DOHH2 (cell line): ENCODE measurements around the gene RAB29.

Experiments
- H3F3A ChIP-seq: fragments of 200-600 bp; sonication (generic), shearing (Covaris generic); 2 replicates; pipeline ENCODE4 v1.6.0; 2016; ENCODE audit warnings: antibody characterized with exemption, mild to moderate bottlenecking; ENCODE audit not compliant: control insufficient read depth, insufficient read depth
- H3K27ac ChIP-seq: fragments of 200-600 bp; sonication (generic); 2 replicates; pipeline ENCODE4 v1.5.1; 2014; ENCODE audit warnings: low read depth, mild to moderate bottlenecking, low read length, moderate library complexity
- H3K27me3 ChIP-seq: fragments of 200-600 bp; sonication (generic); 2 replicates; pipeline ENCODE4 v1.6.1; 2014; ENCODE audit warnings: mild to moderate bottlenecking, low read length, mixed read lengths; ENCODE audit not compliant: control insufficient read depth
- H3K36me3 ChIP-seq: fragments of 200-600 bp; sonication (generic); 2 replicates; pipeline ENCODE4 v1.6.1; 2014; ENCODE audit warnings: mild to moderate bottlenecking, low read length, moderate library complexity, mixed read lengths; ENCODE audit not compliant: control insufficient read depth
- H3K4me1 ChIP-seq: fragments of 200-600 bp; sonication (generic); 2 replicates; pipeline ENCODE4 v1.6.1; 2014; ENCODE audit warnings: mild to moderate bottlenecking, low read length, mixed read lengths; ENCODE audit not compliant: control insufficient read depth
- H3K4me2 ChIP-seq: fragments of 200-600 bp; sonication (generic); 2 replicates; pipeline ENCODE4 v1.6.0; 2014; ENCODE audit warnings: mild to moderate bottlenecking, low read length, moderate library complexity
- H3K4me3 ChIP-seq: fragments of 200-600 bp; sonication (generic); 2 replicates; pipeline ENCODE4 v1.5.1; 2014; ENCODE audit warnings: mild to moderate bottlenecking, low read length, mixed read lengths
- H3K79me2 ChIP-seq: fragments of 200-600 bp; sonication (generic); 2 replicates; pipeline ENCODE4 v1.6.1; 2014; ENCODE audit warnings: mild to moderate bottlenecking, low read length, mixed read lengths; ENCODE audit not compliant: control insufficient read depth
- H3K9me2 ChIP-seq: fragments of 200-600 bp; sonication (generic); replicated peaks from 2 replicates; pipeline ENCODE4 v1.6.1; 2014; ENCODE audit warnings: mild to moderate bottlenecking, low read length, mixed read lengths; ENCODE audit not compliant: control insufficient read depth
- H3K9me3 ChIP-seq: fragments of 200-600 bp; sonication (generic); 2 replicates; pipeline ENCODE4 v1.6.1; 2014; ENCODE audit warnings: antibody characterized with exemption, low read length, mixed read lengths; ENCODE audit not compliant: control insufficient read depth, insufficient read depth
- H4K20me1 ChIP-seq: fragments of 200-600 bp; sonication (generic); 2 replicates; pipeline ENCODE4 v1.6.0; 2014; ENCODE audit warnings: low read depth, mild to moderate bottlenecking, antibody characterized with exemption, low read length, moderate library complexity; ENCODE audit not compliant: control insufficient read depth, insufficient read depth
- CTCF ChIP-seq: fragments of 200-600 bp; sonication (generic); IDR thresholded peaks from one replicate; pipeline ENCODE4 v1.5.1; 2014; ENCODE audit warnings: antibody characterized with exemption, mild to moderate bottlenecking, low read depth, low read length; ENCODE audit not compliant: poor library complexity, severe bottlenecking
- EZH2phosphoT487 ChIP-seq: fragments of 200-600 bp; sonication (generic); IDR thresholded peaks from 2 replicates; pipeline ENCODE4 v1.6.1; 2017; ENCODE audit warnings: borderline replicate concordance, mild to moderate bottlenecking, antibody characterized with exemption, low read length, moderate library complexity, mixed read lengths

RAB29 gene

GRCh38 chr1:205783904-205784303 lies 8.6 kb upstream of the RAB29 start:
- Histone ChIP-seq H3K4me2 (no peak overlapping the region), H3K4me1 (peaks cover 4% of the 10 kb centered on the region; the same call in 1 of the 2 replicates), H3K9me2 (no peaks in the 10 kb centered on the region), H3K36me3 (no peaks in the 10 kb centered on the region), H3F3A (peaks cover 2% of the 10 kb centered on the region; the same call in 1 of the 2 replicates), H3K27ac (no peak overlapping the region), H3K27me3 (no peaks in the 10 kb centered on the region; the same call in 1 of the 2 replicates), H3K79me2 (no peaks in the 10 kb centered on the region), H4K20me1 (no peaks in the 10 kb centered on the region), H3K9me3 (no peaks in the 10 kb centered on the region), H3K4me3 (no peak overlapping the region)
- TF ChIP-seq EZH2phosphoT487, result no peak

GRCh38 chr1:205783433-205783795 lies 8.1 kb upstream of the RAB29 start:
- H3K36me3 ChIP-seq, result no peaks in the 10 kb centered on the region
- H3K9me3 ChIP-seq, result no peaks in the 10 kb centered on the region
- peaks cover 3% of the 10 kb centered on the region; the same call in 1 of the 2 replicates for H3F3A ChIP-seq
- no peaks in the 10 kb centered on the region; the same call in 1 of the 2 replicates for H3K27me3 ChIP-seq
- H3K79me2 ChIP-seq, result no peaks in the 10 kb centered on the region
- no peak overlapping the region for H3K27ac ChIP-seq
- no peak overlapping the region for H3K4me2 ChIP-seq
- no peak for TF ChIP-seq EZH2phosphoT487
- TF ChIP-seq CTCF, result no peak
- H4K20me1 ChIP-seq, result no peaks in the 10 kb centered on the region
- H3K9me2 ChIP-seq, result no peaks in the 10 kb centered on the region
- H3K4me3 ChIP-seq, result no peak overlapping the region
- H3K4me1 ChIP-seq, result peaks cover 4% of the 10 kb centered on the region; the same call in 1 of the 2 replicates

- Histone ChIP-seq H4K20me1 (no peaks in the 10 kb centered on the region), H3K27me3 (no peaks in the 10 kb centered on the region; the same call in 1 of the 2 replicates), H3K79me2 (no peaks in the 10 kb centered on the region), H3K9me2 (no peaks in the 10 kb centered on the region), H3K9me3 (no peaks in the 10 kb centered on the region), H3K36me3 (no peaks in the 10 kb centered on the region), H3K4me3 (no peak overlapping the region), H3K4me2 (no peak overlapping the region), H3K4me1 (peaks cover 9% of the 10 kb centered on the region), H3K27ac (no peak overlapping the region), H3F3A (peaks cover 3% of the 10 kb centered on the region; the same call in 1 of the 2 replicates)
- TF ChIP-seq CTCF (no peak), EZH2phosphoT487 (no peak)
These were observed 7.5 kb upstream of the RAB29 start for GRCh38 chr1:205782627-205783432.

- H3K27ac ChIP-seq, result no peak overlapping the region
These were observed 5.1 kb upstream of the RAB29 start for GRCh38 chr1:205780335-205780734.

More at GRCh38 chr1:205780335-205780734, 5.1 kb upstream of the RAB29 start:
- H3K36me3 ChIP-seq, result no peaks in the 10 kb centered on the region
- H3K4me3 ChIP-seq, result no peak overlapping the region
- no peaks in the 10 kb centered on the region for H3K79me2 ChIP-seq
- peaks cover 15% of the 10 kb centered on the region for H3K4me1 ChIP-seq
- H3K27me3 ChIP-seq, result no peaks in the 10 kb centered on the region
- H3K9me2 ChIP-seq, result no peaks in the 10 kb centered on the region
- H3K4me2 ChIP-seq, result no peak overlapping the region
- TF ChIP-seq EZH2phosphoT487 (no peak), CTCF (no peak)
- H4K20me1 ChIP-seq, result no peaks in the 10 kb centered on the region
- H3K9me3 ChIP-seq, result no peaks in the 10 kb centered on the region
- H3F3A ChIP-seq, result peaks cover 3% of the 10 kb centered on the region; the same call in 1 of the 2 replicates
